Measurements from ENCODE around the gene SEC24B.

The SEC24B gene

DNA sequence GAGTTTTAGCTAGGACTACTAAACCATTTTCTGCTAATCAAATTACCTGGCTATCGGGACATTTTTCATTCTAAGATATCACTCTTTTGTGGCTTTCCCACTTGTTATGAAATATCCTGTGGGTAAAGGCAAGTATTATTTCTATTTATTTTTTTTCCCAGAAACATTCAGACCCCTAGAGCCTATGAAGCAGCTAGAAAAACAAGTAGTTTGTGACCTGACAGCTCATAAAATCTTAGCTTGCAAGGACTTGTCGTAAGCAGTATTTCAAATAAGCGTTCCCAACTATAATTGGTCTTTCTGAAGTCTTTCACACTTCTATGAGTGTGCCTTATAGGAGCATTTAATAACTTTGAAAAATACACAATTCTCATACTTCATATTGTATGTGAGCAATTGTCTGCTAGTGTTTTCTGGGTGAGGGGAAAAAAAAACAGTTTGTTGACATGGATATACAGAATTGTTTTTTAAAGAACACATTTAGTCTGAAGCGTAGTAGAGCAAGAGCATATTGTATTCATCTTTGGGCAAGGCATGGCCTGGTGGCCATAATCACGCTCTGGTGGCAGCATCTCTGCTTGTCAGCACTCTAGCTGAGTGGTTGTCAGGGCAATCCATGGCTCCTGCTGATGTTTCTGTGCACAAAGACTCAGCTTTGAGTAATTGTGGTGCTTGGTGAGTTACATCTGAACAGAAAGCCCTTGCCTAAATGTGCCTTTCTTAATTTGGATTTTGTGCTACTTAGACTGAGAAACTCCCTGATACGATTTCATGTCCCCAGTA lies 129.0 kb downstream of the SEC24B start:
- no peak overlapping the region for H3K4me3 ChIP-seq (ENCODE audit: control insufficient read depth, low read depth, low read length)
- no peak for DNase-seq (ENCODE audit: low read depth)
- TF ChIP-seq, protein P1, sequence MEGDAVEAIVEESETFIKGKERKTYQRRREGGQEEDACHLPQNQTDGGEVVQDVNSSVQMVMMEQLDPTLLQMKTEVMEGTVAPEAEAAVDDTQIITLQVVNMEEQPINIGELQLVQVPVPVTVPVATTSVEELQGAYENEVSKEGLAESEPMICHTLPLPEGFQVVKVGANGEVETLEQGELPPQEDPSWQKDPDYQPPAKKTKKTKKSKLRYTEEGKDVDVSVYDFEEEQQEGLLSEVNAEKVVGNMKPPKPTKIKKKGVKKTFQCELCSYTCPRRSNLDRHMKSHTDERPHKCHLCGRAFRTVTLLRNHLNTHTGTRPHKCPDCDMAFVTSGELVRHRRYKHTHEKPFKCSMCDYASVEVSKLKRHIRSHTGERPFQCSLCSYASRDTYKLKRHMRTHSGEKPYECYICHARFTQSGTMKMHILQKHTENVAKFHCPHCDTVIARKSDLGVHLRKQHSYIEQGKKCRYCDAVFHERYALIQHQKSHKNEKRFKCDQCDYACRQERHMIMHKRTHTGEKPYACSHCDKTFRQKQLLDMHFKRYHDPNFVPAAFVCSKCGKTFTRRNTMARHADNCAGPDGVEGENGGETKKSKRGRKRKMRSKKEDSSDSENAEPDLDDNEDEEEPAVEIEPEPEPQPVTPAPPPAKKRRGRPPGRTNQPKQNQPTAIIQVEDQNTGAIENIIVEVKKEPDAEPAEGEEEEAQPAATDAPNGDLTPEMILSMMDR (conservative IDR thresholded peaks at IDR 0.05; ENCODE audit: control insufficient read depth, insufficient read depth, low read depth, low read length): no peak

DNA sequence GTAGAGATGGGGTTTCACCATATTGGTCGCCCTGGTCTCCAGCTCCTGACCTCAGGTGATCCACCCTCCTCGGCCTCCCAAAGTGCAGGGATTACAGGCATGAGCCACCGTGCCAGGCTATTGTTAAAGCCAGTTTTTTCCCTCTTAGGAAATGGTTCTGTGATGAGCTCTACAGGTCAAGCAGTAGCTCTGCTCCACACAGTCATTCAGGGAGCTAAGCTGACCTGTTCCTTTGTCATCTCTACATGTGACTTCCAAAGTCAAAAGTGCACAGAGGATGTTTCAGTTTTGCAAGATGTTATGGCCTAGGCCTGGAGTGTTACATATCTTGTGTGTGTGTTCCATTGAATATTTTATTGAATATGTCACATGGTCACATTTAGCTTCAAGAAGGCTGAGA lies 137.9 kb downstream of the SEC24B start:
- no peak overlapping the region for H3K4me3 ChIP-seq (ENCODE audit: control insufficient read depth, low read depth, low read length)
- DNase-seq (ENCODE audit: low read depth): peak; percentile 25
- TF ChIP-seq, protein P1 (conservative IDR thresholded peaks at IDR 0.05; ENCODE audit: control insufficient read depth, insufficient read depth, low read depth, low read length): no peak

DNA sequence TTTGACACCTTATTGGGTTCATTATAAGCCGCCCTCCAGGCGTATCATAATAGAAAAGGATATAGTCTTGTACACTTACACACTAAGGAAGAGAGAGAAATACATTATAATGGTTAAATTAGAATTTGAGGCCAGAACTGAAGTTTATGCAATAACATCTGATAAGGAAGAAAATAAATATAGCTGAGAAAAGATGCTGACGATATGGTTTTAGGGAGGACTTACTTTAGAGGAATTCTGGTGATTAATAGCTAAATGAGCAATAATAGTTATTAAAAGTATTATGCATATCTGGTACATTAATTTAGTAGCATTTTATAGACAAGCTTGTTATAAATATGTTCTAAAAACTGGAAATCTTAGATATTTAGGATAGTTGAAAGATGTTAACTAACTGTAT lies 138.5 kb downstream of the SEC24B start:
- no peak overlapping the region for H3K4me3 ChIP-seq (ENCODE audit: control insufficient read depth, low read depth, low read length)
- TF ChIP-seq, protein P1 (conservative IDR thresholded peaks at IDR 0.05; ENCODE audit: control insufficient read depth, insufficient read depth, low read depth, low read length): no peak
- DNase-seq (ENCODE audit: low read depth): no peak

DNA sequence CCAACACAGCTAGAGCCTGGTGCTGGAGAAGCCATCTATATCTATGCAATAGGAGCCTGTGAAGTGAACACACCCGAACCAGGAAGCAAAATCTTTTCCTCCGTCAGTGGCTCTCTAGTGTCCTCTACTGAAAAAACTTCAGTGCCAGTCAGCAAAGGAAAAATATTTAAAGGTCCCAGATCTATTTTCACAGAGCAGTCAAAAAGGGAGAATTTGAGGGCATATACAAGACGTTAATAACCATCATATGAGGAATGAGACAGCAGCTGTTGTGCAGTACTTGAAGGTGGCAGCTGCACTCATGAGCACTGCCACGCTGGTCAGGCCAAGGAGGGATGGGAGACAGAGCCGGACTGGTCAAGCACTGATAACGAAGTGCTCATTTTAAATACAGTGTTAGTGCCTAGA lies 140.8 kb downstream of the SEC24B start:
- no peak overlapping the region for H3K4me3 ChIP-seq (ENCODE audit: control insufficient read depth, low read depth, low read length)
- DNase-seq (ENCODE audit: low read depth): peak; percentile 6
- TF ChIP-seq, protein P1 (conservative IDR thresholded peaks at IDR 0.05; ENCODE audit: control insufficient read depth, insufficient read depth, low read depth, low read length): no peak

DNA sequence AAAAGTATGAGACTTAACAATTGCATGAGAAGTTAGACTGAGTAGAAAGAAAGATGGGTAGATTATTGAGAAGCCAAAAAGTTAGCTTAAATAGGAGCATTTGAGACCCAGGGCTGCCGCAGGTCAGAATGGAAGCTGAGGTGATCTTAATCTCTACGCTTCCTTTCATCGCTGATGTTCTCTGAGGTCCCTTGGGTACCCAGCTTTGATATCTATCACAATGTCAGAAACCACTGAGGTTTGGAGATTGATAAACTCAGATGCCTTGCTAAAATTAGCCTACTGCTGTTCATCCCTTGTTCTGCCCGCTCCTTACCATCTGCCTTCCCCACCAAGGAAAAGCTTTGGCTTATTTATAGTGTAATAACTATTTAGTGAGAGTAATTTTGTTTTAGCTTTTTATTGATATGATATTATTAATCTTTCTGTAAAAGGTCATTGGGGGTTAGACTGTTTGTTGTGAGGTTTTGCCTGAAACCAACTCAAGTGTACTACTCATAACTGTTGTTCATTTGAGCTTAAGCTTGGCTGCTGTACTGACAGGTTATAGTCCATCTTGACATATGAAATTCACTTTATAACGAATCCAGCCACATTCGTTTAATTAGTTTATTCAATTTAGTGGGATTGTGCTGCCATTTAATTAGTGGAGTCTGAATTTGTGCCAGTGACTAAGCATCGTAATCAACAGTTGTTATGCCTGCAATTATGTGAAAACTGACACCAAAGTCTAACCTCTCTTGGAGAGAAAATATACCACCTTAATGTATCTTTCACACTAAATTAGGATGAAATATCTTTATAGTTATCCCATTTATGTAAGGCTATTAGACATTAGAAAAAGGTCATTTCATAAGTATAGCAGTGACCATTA lies 141.6 kb downstream of the SEC24B start:
- no peak for DNase-seq (ENCODE audit: low read depth)
- H3K4me3 ChIP-seq (ENCODE audit: control insufficient read depth, low read depth, low read length): no peak overlapping the region
- TF ChIP-seq, protein P1 (conservative IDR thresholded peaks at IDR 0.05; ENCODE audit: control insufficient read depth, insufficient read depth, low read depth, low read length): no peak

DNA sequence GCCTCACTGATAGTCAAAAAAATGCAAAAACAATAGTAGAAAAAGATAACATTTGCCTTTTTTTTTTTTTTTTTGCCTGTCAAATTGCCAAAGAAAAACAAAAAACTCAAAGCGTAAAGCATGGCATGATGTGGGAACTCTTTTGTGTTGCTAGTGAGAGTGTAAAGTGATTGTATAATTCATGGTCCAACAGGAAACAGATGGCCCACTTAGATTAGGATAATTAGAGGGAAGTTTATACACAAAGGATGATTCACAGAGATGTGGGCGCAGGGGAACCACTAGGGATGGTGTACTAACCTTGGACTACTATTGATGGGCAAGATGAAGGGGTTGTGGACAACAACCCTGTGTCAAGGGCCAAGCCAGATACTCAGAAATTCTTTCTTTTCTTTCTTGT lies 142.8 kb downstream of the SEC24B start:
- TF ChIP-seq, protein P1 (conservative IDR thresholded peaks at IDR 0.05; ENCODE audit: control insufficient read depth, insufficient read depth, low read depth, low read length): no peak
- DNase-seq (ENCODE audit: low read depth): peak; percentile 15
- H3K4me3 ChIP-seq (ENCODE audit: control insufficient read depth, low read depth, low read length): no peak overlapping the region

All from fibroblast of mammary gland (primary cell).